ENCODE measurements around the gene CPED1.

The CPED1 gene

DNA sequence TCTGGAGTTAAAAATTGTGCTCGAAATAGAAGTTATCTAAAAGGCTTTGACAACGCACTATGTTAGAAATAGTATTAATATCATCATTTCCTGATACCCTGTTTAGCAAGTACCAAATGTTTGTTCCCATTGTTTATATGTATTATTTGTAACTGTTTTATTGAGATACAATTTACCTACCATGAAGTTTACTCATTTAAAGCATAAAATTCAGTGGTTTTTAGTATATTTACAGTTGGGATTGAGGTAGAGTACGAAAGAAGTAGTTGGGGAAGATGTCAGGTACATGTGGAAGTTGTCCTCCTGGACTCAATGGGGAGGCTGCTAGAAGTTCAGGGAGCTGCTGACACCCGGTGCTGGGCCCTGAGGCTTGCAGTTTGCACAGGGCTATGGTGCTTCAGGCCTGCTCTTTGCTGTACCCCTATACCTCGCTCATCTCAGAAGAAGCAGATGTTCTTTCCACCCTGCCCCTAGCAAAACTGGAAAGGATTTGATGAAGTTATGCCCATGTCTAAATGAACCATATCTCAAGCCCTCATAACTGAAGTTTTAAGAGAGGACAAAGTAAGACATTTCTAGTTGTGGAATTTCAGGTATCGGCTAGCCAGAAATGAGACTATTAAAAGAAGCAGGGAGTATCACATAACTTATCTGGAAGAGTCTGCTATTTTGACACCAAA lies 315.1 kb downstream of the CPED1 start:
- no peaks in the 10 kb centered on the region for H3K27me3 ChIP-seq (ENCODE audit: insufficient read depth, low read length)
- H2AFZ ChIP-seq (ENCODE audit: low read length) = no peak overlapping the region
- no peaks in the 10 kb centered on the region for H3K9me2 ChIP-seq (ENCODE audit: low read depth, low read length)
- no peaks in the 10 kb centered on the region for H4K20me1 ChIP-seq (ENCODE audit: insufficient read depth, low read length)
- no peak overlapping the region for H3K27ac ChIP-seq (ENCODE audit: low read depth, low read length, poor library complexity, severe bottlenecking)
- no peak for TF ChIP-seq EZH2 (IDR thresholded peaks at IDR 0.05; ENCODE audit: borderline replicate concordance, low read length)
- TF ChIP-seq, protein P1, sequence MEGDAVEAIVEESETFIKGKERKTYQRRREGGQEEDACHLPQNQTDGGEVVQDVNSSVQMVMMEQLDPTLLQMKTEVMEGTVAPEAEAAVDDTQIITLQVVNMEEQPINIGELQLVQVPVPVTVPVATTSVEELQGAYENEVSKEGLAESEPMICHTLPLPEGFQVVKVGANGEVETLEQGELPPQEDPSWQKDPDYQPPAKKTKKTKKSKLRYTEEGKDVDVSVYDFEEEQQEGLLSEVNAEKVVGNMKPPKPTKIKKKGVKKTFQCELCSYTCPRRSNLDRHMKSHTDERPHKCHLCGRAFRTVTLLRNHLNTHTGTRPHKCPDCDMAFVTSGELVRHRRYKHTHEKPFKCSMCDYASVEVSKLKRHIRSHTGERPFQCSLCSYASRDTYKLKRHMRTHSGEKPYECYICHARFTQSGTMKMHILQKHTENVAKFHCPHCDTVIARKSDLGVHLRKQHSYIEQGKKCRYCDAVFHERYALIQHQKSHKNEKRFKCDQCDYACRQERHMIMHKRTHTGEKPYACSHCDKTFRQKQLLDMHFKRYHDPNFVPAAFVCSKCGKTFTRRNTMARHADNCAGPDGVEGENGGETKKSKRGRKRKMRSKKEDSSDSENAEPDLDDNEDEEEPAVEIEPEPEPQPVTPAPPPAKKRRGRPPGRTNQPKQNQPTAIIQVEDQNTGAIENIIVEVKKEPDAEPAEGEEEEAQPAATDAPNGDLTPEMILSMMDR (IDR thresholded peaks at IDR 0.05; ENCODE audit: low read length) = no peak; the same call in 1 of the 2 replicates
- H3F3A ChIP-seq (ENCODE audit: insufficient read depth, low read length) = no peaks in the 10 kb centered on the region
- H3K4me1 ChIP-seq (ENCODE audit: insufficient read depth, low read length, severe bottlenecking) = peaks cover 52% of the 10 kb centered on the region
- no peak overlapping the region for H3K4me2 ChIP-seq (ENCODE audit: low read length)
- no peaks in the 10 kb centered on the region for H3K9me3 ChIP-seq (ENCODE audit: low read length)
- H3K4me3 ChIP-seq (ENCODE audit: low read depth, low read length, poor library complexity, severe bottlenecking) = no peak overlapping the region
- no peak overlapping the region for H3K9ac ChIP-seq (ENCODE audit: low read length)
- H3K36me3 ChIP-seq (ENCODE audit: insufficient read depth, low read length) = no peaks in the 10 kb centered on the region
- H3K79me2 ChIP-seq (ENCODE audit: insufficient read depth, low read length) = no peaks in the 10 kb centered on the region

DNA sequence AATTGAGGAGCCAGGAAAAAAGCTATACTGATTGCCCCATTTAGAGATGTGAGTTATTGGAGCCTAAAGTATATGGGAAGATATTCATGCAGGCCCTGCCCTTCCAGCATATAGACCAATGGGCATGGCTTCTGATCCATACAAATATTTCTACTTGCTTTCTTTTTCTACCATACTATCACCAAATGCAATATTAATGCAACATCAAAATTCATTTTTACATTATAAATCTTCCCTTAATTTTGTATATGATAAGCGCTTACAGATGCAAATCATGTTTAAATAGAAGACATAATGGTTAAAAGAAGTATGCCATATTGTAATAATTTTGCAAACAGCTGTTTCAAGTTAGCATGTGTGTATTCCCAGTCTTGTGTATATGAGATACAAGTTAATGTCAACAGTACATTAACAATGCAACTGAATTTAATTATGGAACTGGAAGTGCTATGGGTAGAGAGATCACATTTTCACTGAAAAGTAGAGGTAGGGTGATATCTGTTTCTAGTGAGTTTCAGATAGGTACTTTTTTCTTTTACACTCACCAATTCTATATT lies 315.7 kb downstream of the CPED1 start:
- Histone ChIP-seq H3K27ac (ENCODE audit: low read depth, low read length, poor library complexity, severe bottlenecking) (no peak overlapping the region), H3K4me1 (ENCODE audit: insufficient read depth, low read length, severe bottlenecking) (peaks cover 53% of the 10 kb centered on the region), H3K27me3 (ENCODE audit: insufficient read depth, low read length) (no peaks in the 10 kb centered on the region), H4K20me1 (ENCODE audit: insufficient read depth, low read length) (no peaks in the 10 kb centered on the region), H3K4me2 (ENCODE audit: low read length) (no peak overlapping the region), H3F3A (ENCODE audit: insufficient read depth, low read length) (no peaks in the 10 kb centered on the region), H3K4me3 (ENCODE audit: low read depth, low read length, poor library complexity, severe bottlenecking) (no peak overlapping the region), H3K9me2 (ENCODE audit: low read depth, low read length) (no peaks in the 10 kb centered on the region), H3K9me3 (ENCODE audit: low read length) (no peaks in the 10 kb centered on the region), H3K9ac (ENCODE audit: low read length) (no peak overlapping the region), H3K36me3 (ENCODE audit: insufficient read depth, low read length) (no peaks in the 10 kb centered on the region), H2AFZ (ENCODE audit: low read length) (no peak overlapping the region), H3K79me2 (ENCODE audit: insufficient read depth, low read length) (no peaks in the 10 kb centered on the region)
- TF ChIP-seq, protein P1 (IDR thresholded peaks at IDR 0.05; ENCODE audit: low read length) = no peak
- TF ChIP-seq EZH2 (IDR thresholded peaks at IDR 0.05; ENCODE audit: borderline replicate concordance, low read length) = no peak

DNA sequence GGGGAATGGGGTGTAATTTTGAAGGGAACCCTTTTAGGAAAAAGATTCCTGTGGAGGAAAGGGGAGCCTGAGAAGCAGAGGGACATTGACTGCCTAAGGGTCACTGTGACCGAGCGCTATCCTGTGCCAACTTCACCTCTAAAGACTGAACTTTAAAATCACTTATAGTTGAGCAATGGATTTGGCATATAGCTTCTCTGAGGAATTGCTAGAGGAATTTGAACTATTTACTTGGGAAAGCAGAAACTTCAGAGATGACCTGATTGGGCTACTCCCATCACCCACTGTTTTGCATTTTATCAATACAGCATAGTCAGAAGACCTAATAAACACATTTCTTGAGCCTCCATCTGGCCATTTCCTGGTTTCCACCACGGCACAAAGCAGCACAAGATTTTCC lies 316.6 kb downstream of the CPED1 start:
- H3K9me2 ChIP-seq (ENCODE audit: low read depth, low read length) = no peaks in the 10 kb centered on the region
- no peaks in the 10 kb centered on the region for H3K27me3 ChIP-seq (ENCODE audit: insufficient read depth, low read length)
- H3F3A ChIP-seq (ENCODE audit: insufficient read depth, low read length) = no peaks in the 10 kb centered on the region
- H3K4me3 ChIP-seq (ENCODE audit: low read depth, low read length, poor library complexity, severe bottlenecking) = no peak overlapping the region
- H3K79me2 ChIP-seq (ENCODE audit: insufficient read depth, low read length) = no peaks in the 10 kb centered on the region
- no peaks in the 10 kb centered on the region for H4K20me1 ChIP-seq (ENCODE audit: insufficient read depth, low read length)
- no peak overlapping the region; the same call in 1 of the 2 replicates for H2AFZ ChIP-seq (ENCODE audit: low read length)
- H3K27ac ChIP-seq (ENCODE audit: low read depth, low read length, poor library complexity, severe bottlenecking) = peak overlapping the region; percentile 6
- peaks cover 4% of the 10 kb centered on the region; the same call in 1 of the 2 replicates for H3K9me3 ChIP-seq (ENCODE audit: low read length)
- TF ChIP-seq, protein P1 (IDR thresholded peaks at IDR 0.05; ENCODE audit: low read length) = no peak
- TF ChIP-seq EZH2 (IDR thresholded peaks at IDR 0.05; ENCODE audit: borderline replicate concordance, low read length) = no peak
- peaks cover 53% of the 10 kb centered on the region for H3K4me1 ChIP-seq (ENCODE audit: insufficient read depth, low read length, severe bottlenecking)
- no peak overlapping the region for H3K9ac ChIP-seq (ENCODE audit: low read length)
- no peak overlapping the region for H3K4me2 ChIP-seq (ENCODE audit: low read length)
- no peaks in the 10 kb centered on the region for H3K36me3 ChIP-seq (ENCODE audit: insufficient read depth, low read length)

All from OCI-LY1 (cell line).